Gastroesophageal sphincter (tissue), 3 donors: ENCODE measurements around the gene ZIC4.

Source experiments
- CTCF ChIP-seq, 4 experiments: fragments of 200-600 bp in 2 of 4; fragments of 450-650 bp in 2 of 4; sonication (generic) in 1 of 4; IDR thresholded peaks; one replicate each; pipeline ENCODE4 v1.5.1; 2017 to 2019; ENCODE audit warnings: antibody characterized with exemption in 4 of 4, mild to moderate bottlenecking in 2 of 4, moderate library complexity in 2 of 4
- EP300 ChIP-seq: sonication (generic); formaldehyde crosslinking; IDR thresholded peaks from one replicate; pipeline ENCODE4 v1.6.1; 2017; ENCODE audit warnings: antibody characterized with exemption, mild to moderate bottlenecking
- POLR2A ChIP-seq, 2 donors: fragments of 450-650 bp; IDR thresholded peaks; one replicate each; pipeline ENCODE4 v1.6.1; 2017; ENCODE audit warnings: antibody characterized with exemption in 2 of 2, mild to moderate bottlenecking in 2 of 2, moderate library complexity in 1 of 2
- POLR2AphosphoS5 ChIP-seq: sonication (generic); formaldehyde crosslinking; IDR thresholded peaks from one replicate; pipeline ENCODE4 v1.6.1; 2017; ENCODE audit warnings: antibody characterized with exemption

GRCh38 chr3:147422196-147422595 lies 15.9 kb upstream of the ZIC4 start:
- no peak for TF ChIP-seq CTCF (IDR thresholded peaks at IDR 0.05)
- TF ChIP-seq POLR2A (IDR thresholded peaks at IDR 0.05), result no peak
- TF ChIP-seq EP300, result no peak
- TF ChIP-seq POLR2AphosphoS5, result no peak
